ENCODE measurements around the gene NGEF. TPM values are rescaled to one million over a fixed set of nuclear protein-coding genes. Genes with fewer than 3 reads are reported as not detected.

The NGEF gene
- total and polyA plus RNA-seq, 9 of the 15 experiments (the other 6 are each of a cell fraction or from before 2014, with no cell fraction given): 0.07 to 0.17 (median 0.09) TPM; not detected in 6

GRCh38 chr2:233051241-233052149 is 38.4 kb upstream of the NGEF start (continued):
- TF ChIP-seq, protein P1, sequence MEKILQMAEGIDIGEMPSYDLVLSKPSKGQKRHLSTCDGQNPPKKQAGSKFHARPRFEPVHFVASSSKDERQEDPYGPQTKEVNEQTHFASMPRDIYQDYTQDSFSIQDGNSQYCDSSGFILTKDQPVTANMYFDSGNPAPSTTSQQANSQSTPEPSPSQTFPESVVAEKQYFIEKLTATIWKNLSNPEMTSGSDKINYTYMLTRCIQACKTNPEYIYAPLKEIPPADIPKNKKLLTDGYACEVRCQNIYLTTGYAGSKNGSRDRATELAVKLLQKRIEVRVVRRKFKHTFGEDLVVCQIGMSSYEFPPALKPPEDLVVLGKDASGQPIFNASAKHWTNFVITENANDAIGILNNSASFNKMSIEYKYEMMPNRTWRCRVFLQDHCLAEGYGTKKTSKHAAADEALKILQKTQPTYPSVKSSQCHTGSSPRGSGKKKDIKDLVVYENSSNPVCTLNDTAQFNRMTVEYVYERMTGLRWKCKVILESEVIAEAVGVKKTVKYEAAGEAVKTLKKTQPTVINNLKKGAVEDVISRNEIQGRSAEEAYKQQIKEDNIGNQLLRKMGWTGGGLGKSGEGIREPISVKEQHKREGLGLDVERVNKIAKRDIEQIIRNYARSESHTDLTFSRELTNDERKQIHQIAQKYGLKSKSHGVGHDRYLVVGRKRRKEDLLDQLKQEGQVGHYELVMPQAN (IDR thresholded peaks at IDR 0.05; ENCODE audit: borderline replicate concordance): no peak
- no peak for TF ChIP-seq AFF4 (CRISPR knock-in tag; IDR thresholded peaks at IDR 0.05)
- TF ChIP-seq ZNF79 (CRISPR knock-in tag; IDR thresholded peaks at IDR 0.05; ENCODE audit: low read depth): no peak
- no peak for TF ChIP-seq RBM34 (IDR thresholded peaks at IDR 0.05; ENCODE audit: borderline replicate concordance, insufficient read depth, low read length)
- no peak for TF ChIP-seq SIX5 (IDR thresholded peaks at IDR 0.05; ENCODE audit: borderline replicate concordance in 1 of 2, insufficient read depth in 1 of 2, low read depth in 1 of 2, low read length in 2 of 2)
- no peak for TF ChIP-seq ZNF398 (CRISPR knock-in tag; IDR thresholded peaks at IDR 0.05)
- TF ChIP-seq, protein P2, sequence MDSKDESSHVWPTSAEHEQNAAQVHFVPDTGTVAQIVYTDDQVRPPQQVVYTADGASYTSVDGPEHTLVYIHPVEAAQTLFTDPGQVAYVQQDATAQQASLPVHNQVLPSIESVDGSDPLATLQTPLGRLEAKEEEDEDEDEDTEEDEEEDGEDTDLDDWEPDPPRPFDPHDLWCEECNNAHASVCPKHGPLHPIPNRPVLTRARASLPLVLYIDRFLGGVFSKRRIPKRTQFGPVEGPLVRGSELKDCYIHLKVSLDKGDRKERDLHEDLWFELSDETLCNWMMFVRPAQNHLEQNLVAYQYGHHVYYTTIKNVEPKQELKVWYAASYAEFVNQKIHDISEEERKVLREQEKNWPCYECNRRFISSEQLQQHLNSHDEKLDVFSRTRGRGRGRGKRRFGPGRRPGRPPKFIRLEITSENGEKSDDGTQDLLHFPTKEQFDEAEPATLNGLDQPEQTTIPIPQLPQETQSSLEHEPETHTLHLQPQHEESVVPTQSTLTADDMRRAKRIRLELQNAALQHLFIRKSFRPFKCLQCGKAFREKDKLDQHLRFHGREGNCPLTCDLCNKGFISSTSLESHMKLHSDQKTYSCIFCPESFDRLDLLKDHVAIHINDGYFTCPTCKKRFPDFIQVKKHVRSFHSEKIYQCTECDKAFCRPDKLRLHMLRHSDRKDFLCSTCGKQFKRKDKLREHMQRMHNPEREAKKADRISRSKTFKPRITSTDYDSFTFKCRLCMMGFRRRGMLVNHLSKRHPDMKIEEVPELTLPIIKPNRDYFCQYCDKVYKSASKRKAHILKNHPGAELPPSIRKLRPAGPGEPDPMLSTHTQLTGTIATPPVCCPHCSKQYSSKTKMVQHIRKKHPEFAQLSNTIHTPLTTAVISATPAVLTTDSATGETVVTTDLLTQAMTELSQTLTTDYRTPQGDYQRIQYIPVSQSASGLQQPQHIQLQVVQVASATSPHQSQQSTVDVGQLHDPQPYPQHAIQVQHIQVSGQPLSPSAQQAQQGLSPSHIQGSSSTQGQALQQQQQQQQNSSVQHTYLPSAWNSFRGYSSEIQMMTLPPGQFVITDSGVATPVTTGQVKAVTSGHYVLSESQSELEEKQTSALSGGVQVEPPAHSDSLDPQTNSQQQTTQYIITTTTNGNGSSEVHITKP (IDR thresholded peaks at IDR 0.05; ENCODE audit: partially characterized antibody): no peak

Measured in K562 (cell line).